OCI-LY3 (cell line): ENCODE measurements around the gene SHROOM4.

Experiments used
- H2AFZ ChIP-seq: fragments of 200-600, 300-600 bp; shearing (Covaris generic); 2 replicates; pipeline ENCODE4 v1.6.0; 2014; ENCODE audit warnings: antibody characterized with exemption, low read depth, low read length
- H3K27ac ChIP-seq: fragments of 200-600, 300-600 bp; sonication (generic); 2 replicates; pipeline ENCODE4 v1.5.1; 2014; ENCODE audit warnings: mild to moderate bottlenecking, low read length, moderate library complexity, mixed read lengths
- H3K27me3 ChIP-seq: fragments of 200-600, 300-600 bp; sonication (generic); 2 replicates; pipeline ENCODE4 v1.6.1; 2014; ENCODE audit warnings: low read depth, low read length, mixed read lengths
- H3K36me3 ChIP-seq: fragments of 200-600, 300-600 bp; sonication (generic); replicated peaks from 2 replicates; pipeline ENCODE3; 2014; ENCODE audit warnings: low read depth, low read length, mixed read lengths
- H3K4me1 ChIP-seq: fragments of 300-600, 200-600 bp; sonication (generic); 2 replicates; pipeline ENCODE4 v1.6.1; 2014; ENCODE audit warnings: low read length, mixed read lengths
- H3K4me2 ChIP-seq: fragments of 200-600, 300-600 bp; sonication (generic); 2 replicates; pipeline ENCODE4 v1.6.1; 2014; ENCODE audit warnings: low read length, mixed read lengths
- H3K4me3 ChIP-seq: fragments of 300-600, 200-600 bp; sonication (generic); 2 replicates; pipeline ENCODE4 v1.5.1; 2014; ENCODE audit warnings: antibody characterized with exemption, mild to moderate bottlenecking, low read length, moderate library complexity
- H3K79me2 ChIP-seq: fragments of 300-600, 200-600 bp; shearing (Covaris generic); 2 replicates; pipeline ENCODE4 v1.6.1; 2014; ENCODE audit warnings: mild to moderate bottlenecking, low read length, mixed read lengths
- H3K9ac ChIP-seq: fragments of 300-600, 200-600 bp; shearing (Covaris generic); 2 replicates; pipeline ENCODE4 v1.6.0; 2014; ENCODE audit warnings: mild to moderate bottlenecking, low read length, moderate library complexity
- H3K9me3 ChIP-seq: fragments of 200-600, 300-600 bp; shearing (Covaris generic); 2 replicates; pipeline ENCODE4 v1.6.1; 2014; ENCODE audit warnings: low read length, mixed read lengths; ENCODE audit not compliant: insufficient read depth
- H4K20me1 ChIP-seq: fragments of 200-600, 300-600 bp; sonication (generic); 2 replicates; pipeline ENCODE4 v1.6.1; 2016; ENCODE audit warnings: low read length, mixed read lengths; ENCODE audit not compliant: insufficient read depth
- EZH2phosphoT487 ChIP-seq: fragments of 200-600 bp; shearing (Covaris generic); IDR thresholded peaks from 2 replicates; pipeline ENCODE4 v1.6.1; 2018; ENCODE audit warnings: antibody characterized with exemption, mixed run types, low read depth
- TF ChIP-seq, protein P1 (sequence below): fragments of 200-600, 300-600 bp; sonication (generic); IDR thresholded peaks from 2 replicates; pipeline ENCODE4 v1.5.1; 2014; ENCODE audit warnings: antibody characterized with exemption, low read length, low read depth

SHROOM4 gene

DNA sequence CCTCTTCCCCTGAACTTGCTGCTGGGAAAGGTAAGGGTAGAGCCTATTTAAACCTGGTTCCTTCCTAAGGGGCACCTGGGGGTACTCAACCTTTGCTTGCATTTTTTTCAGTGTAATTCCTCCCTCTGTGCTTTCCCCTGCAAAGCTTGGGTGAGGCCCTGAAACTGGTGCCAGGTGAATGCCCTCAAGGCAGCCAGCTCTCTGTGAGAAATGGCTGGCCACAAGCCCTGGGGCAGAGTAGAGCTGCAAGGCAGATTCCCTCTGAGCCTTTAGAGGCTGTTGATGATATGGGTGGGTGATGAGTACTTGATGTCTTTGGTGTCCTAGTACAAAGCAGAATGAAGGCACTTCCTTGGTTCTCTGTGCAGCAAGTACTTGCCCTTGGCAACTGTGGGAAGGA, 217.9 kb downstream of the SHROOM4 start:
- H3K4me3 ChIP-seq, result no peak overlapping the region
- H3K4me1 ChIP-seq, result no peaks in the 10 kb centered on the region
- no peaks in the 10 kb centered on the region for H3K27me3 ChIP-seq
- H3K79me2 ChIP-seq, result no peaks in the 10 kb centered on the region
- no peaks in the 10 kb centered on the region for H4K20me1 ChIP-seq
- no peak overlapping the region for H2AFZ ChIP-seq
- no peak overlapping the region for H3K9ac ChIP-seq
- no peaks in the 10 kb centered on the region for H3K36me3 ChIP-seq
- H3K27ac ChIP-seq, result no peak overlapping the region
- H3K9me3 ChIP-seq, result no peaks in the 10 kb centered on the region
- no peak overlapping the region for H3K4me2 ChIP-seq
- TF ChIP-seq, protein P1, sequence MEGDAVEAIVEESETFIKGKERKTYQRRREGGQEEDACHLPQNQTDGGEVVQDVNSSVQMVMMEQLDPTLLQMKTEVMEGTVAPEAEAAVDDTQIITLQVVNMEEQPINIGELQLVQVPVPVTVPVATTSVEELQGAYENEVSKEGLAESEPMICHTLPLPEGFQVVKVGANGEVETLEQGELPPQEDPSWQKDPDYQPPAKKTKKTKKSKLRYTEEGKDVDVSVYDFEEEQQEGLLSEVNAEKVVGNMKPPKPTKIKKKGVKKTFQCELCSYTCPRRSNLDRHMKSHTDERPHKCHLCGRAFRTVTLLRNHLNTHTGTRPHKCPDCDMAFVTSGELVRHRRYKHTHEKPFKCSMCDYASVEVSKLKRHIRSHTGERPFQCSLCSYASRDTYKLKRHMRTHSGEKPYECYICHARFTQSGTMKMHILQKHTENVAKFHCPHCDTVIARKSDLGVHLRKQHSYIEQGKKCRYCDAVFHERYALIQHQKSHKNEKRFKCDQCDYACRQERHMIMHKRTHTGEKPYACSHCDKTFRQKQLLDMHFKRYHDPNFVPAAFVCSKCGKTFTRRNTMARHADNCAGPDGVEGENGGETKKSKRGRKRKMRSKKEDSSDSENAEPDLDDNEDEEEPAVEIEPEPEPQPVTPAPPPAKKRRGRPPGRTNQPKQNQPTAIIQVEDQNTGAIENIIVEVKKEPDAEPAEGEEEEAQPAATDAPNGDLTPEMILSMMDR, result no peak
- TF ChIP-seq EZH2phosphoT487, result no peak

DNA sequence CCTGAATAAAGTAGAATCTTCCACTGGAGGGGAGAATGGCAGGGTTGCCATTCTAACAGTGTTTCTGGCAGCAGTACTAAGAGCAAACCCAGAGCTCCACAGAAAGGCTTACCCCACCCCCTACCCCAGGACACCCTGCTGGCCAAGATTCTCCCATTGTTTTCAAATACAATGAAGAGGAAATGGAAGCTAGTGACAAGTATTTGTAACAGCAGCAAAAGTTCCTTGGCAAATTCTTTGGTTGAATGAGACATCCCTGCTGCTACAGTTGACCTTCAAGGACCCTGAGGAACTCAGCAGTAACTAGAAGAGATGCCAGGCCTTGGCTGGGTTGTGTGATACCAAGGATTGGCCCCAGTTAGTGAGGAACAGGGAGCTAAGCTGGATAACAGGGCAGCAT, 219.2 kb downstream of the SHROOM4 start:
- Histone ChIP-seq H3K27ac (no peak overlapping the region), H3K4me3 (no peak overlapping the region), H3K9ac (no peak overlapping the region), H3K27me3 (no peaks in the 10 kb centered on the region), H3K4me1 (no peaks in the 10 kb centered on the region), H2AFZ (no peak overlapping the region), H3K79me2 (no peaks in the 10 kb centered on the region), H3K4me2 (no peak overlapping the region), H4K20me1 (no peaks in the 10 kb centered on the region), H3K9me3 (no peaks in the 10 kb centered on the region), H3K36me3 (no peaks in the 10 kb centered on the region)
- TF ChIP-seq EZH2phosphoT487, result no peak
- TF ChIP-seq, protein P1, result no peak

DNA sequence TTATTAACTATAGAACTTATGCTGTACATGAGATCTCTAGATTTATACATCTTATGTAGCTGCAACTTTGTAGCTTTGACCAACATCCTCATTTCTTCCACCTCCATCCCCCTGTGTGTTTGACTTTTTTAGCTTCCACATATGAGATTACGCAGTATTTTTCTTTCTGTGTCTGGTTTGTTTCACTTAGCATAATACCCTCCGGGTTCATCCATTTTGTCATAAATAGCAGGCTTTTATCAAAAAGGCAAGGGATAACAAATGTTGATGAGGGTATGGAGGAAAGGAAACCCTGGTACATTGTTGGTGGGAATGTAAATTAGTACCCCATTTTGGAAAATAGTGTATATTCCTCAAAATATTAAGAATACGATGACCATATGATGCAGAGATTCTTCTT, 227.0 kb downstream of the SHROOM4 start:
- H3K27me3 ChIP-seq, result no peaks in the 10 kb centered on the region
- H3K4me3 ChIP-seq, result no peak overlapping the region
- H3K9ac ChIP-seq, result no peak overlapping the region
- H3K79me2 ChIP-seq, result no peaks in the 10 kb centered on the region
- H4K20me1 ChIP-seq, result no peaks in the 10 kb centered on the region
- H2AFZ ChIP-seq, result no peak overlapping the region
- TF ChIP-seq EZH2phosphoT487, result no peak
- TF ChIP-seq, protein P1, result no peak
- no peak overlapping the region for H3K4me2 ChIP-seq
- no peaks in the 10 kb centered on the region for H3K36me3 ChIP-seq
- H3K9me3 ChIP-seq, result no peaks in the 10 kb centered on the region
- H3K4me1 ChIP-seq, result no peaks in the 10 kb centered on the region
- no peak overlapping the region for H3K27ac ChIP-seq

DNA sequence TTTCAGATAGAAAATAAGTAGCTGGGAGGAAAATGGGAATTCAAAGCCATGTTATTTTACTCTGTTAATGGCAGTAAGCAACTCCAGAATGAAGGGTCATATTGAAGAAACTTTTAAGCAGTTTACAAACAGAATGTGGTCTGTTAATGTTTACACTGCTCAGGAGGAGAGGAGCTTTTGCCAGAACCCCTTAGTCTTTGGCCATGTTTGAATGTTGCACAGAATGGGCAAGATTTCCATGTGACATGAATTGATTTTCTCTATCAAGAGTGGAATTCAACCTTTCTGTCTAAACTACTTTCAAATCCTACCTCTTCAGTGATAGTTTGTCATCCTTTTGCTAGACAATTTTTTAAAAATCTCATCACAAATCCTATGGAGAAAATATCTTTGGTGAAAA, 227.6 kb downstream of the SHROOM4 start:
- Histone ChIP-seq H2AFZ (no peak overlapping the region), H3K4me2 (no peak overlapping the region), H4K20me1 (no peaks in the 10 kb centered on the region), H3K4me1 (no peaks in the 10 kb centered on the region), H3K9me3 (no peaks in the 10 kb centered on the region), H3K4me3 (no peak overlapping the region), H3K9ac (no peak overlapping the region), H3K27me3 (no peaks in the 10 kb centered on the region), H3K36me3 (no peaks in the 10 kb centered on the region), H3K79me2 (no peaks in the 10 kb centered on the region), H3K27ac (no peak overlapping the region)
- TF ChIP-seq, protein P1, result no peak
- no peak for TF ChIP-seq EZH2phosphoT487
